ENCODE measurements around the gene MS4A1. TPM values are rescaled to one million over a fixed set of nuclear protein-coding genes. Genes with fewer than 3 reads are reported as not detected.
"Not testable (repeated sequence)": the region's sequence is repeated elsewhere in the genome, so short reads cannot be mapped to it uniquely, and the experiment has no call there.

The MS4A1 gene
- total RNA-seq, 1 donor from 2014 or later: not detected

DNA sequence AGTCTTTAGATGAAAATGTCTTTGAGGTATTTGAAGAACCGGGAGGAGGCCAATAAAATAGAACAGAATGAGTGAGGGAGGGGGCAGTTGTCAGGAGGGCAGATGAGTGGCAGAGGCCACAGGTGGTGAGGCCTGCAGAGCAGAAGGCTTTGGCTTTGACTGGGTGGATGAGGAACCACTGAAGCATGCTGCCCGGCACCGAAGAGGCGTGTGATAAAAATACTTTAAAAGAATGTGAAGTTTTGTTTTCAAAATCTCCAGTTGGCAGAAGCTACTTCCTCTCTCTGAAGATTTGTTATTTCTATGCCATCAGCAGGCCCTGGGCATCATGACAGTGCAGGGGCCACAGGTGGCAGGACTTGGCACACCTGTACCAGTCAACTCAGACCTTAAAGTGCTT is 43.2 kb downstream of the MS4A1 start:
- intact Hi-C loops (cut with DNase I): no loop called here
- DNase-seq (ENCODE audit: missing footprints): peak; percentile 55
- ATAC-seq: no peak

- ATAC-seq (no peak), DNase-seq (ENCODE audit: missing footprints) (no peak)
- intact Hi-C loops (cut with DNase I): no loop called here
Measured at GRCh38 chr11:60500276-60500910, 44.7 kb downstream of the MS4A1 start.

DNA sequence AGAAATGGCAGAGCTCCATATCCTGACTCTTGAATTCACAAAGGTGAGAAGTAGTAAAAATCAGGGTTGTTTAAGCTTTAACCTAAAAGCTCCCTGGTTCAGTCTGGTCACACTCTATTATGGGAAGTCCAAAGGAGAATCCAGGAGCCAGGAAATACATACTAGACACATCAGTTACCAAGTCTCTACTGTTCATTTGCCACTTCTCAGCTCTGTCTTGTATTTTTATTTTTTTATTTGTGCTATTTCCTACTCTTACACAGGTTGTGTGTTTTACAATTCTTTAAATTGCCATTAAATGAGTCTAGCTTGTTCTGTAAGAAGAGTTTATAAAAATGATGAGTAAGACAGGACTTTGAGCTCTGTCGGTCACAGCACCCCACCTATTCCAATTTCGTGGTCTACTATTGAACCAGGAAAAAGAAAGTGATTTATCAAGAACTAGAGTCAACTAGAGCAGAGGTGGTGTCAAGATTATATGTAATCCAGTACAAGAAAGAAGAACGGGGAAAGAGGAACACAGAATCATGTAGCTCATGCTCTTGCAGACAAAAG is 46.7 kb downstream of the MS4A1 start:
- DNase-seq (ENCODE audit: missing footprints) (no peak), ATAC-seq (no peak)
- intact Hi-C loops (cut with DNase I): no loop called here

GRCh38 chr11:60504219-60504905 is 48.7 kb downstream of the MS4A1 start:
- intact Hi-C loops (cut with DNase I): no loop called here
- DNase-seq (ENCODE audit: missing footprints): no peak
- no peak for ATAC-seq

DNA sequence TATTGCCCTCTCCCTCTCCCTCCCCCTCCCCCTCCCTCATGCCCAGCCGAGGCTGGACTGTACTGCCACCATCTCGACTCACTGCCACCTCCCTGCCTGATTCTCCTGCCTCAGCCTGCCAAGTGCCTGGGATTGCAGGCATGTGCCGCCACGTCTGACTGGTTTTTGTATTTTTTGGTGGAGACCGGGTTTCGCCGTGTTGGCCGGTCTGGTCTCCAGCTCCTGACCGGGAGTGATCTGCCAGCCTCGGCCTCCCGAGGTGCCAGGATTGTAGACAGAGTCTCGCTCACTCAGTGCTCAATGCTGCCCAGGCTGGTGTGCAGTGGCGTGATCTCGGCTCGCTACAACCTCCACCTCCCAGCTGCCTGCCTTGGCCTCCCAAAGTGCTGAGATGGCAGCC is 54.0 kb downstream of the MS4A1 start:
- intact Hi-C loops (cut with DNase I); DNase-seq (ENCODE audit: missing footprints); ATAC-seq: not testable (repeated sequence)

DNA sequence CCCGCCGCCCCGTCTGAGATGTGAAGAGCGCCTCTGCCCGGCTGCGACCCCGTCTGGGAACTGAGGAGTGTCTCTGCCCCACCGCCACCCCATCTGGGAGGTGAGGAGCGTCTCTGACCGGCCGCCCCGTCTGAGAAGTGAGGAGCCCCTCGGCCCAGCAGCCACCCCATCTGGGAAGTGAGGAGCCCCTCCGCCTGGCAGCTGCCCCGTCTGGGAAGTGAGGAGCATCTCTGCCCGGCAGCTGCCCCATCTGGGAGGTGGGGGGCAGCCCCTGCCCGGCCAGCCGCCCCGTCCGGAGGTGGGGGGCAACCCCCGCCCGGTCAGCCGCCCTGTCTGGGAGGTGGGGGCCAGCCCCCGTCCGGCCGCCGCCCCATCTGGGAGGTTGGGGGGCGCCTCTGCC is 54.6 kb downstream of the MS4A1 start:
- intact Hi-C loops (cut with DNase I); ATAC-seq; DNase-seq (ENCODE audit: missing footprints): not testable (repeated sequence)

DNA sequence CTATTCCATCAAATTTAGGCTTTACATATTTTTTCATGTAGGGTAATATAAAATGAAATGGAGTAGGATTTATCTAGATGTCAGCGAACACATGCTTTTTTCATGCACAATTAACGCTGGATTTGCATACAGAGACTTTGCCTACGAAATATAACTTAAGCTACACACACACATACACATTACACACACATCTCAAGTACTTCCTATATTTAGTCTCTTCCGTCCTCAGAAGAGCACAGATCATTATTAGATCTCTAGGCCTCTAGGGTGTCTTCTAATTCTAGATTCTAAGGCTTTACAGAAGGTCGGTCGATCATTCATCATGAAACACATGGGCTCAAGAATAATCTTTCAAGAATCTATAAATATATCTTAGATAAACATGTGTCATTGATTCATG is 55.7 kb downstream of the MS4A1 start:
- intact Hi-C loops (cut with DNase I): no loop called here

DNA sequence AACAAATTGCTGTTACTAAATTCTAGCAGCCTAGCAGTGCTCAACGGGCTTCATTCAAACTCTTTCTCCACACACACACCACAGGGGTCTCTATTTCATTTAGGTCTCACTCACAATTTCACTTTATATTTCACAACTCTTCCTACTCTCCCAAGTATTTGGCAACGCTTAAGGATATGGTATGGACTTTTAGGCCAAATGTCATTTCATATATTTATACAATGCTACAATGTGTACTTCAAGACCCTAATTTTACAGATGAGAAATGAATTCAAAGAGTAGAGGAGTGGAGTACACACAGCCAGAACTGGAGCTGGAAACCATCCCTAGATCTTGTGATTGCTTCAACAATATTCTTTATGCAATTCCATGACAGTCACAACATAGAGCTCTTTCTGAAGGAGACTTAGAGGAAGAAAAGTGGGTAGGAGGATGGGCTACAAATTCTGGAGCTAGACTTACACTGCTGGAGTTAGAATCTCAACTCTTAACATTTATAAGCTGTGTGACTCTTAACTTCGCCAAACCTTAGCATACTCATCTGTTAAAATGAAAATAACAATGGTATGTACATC is 57.1 kb downstream of the MS4A1 start:
- intact Hi-C loops (cut with DNase I): no loop called here
- DNase-seq (ENCODE audit: missing footprints) (no peak), ATAC-seq (no peak)

More for the DNA sequence above, 55.7 kb downstream of the MS4A1 start:
- no peak for DNase-seq (ENCODE audit: missing footprints)
- ATAC-seq: no peak

GRCh38 chr11:60513496-60514460 is 58.1 kb downstream of the MS4A1 start:
- intact Hi-C loops (cut with DNase I): no loop called here
- ATAC-seq: no peak
- no peak for DNase-seq (ENCODE audit: missing footprints)

- ATAC-seq: no peak
- DNase-seq (ENCODE audit: missing footprints): peak; percentile 73
- intact Hi-C loops (cut with DNase I): no loop called here
Measured at GRCh38 chr11:60515144-60515855, 59.7 kb downstream of the MS4A1 start, which contains the start of gene MS4A13. Gene MS4A13 (plus strand): TSS chr11:60515392. CDS start chr11:60518084, 2,692 bp downstream.

Other genes starting within 250 kb of the MS4A1 start
- 1.3 TPM for gene MS4A4E, start 212.7 kb upstream of the MS4A1 start, total RNA-seq
- 23.8 TPM for gene MS4A4A, start 175.2 kb upstream of the MS4A1 start, total RNA-seq
- not detected for gene MS4A6E, start 128.6 kb upstream of the MS4A1 start, total RNA-seq
- gene MS4A7, start 77.3 kb upstream of the MS4A1 start, total RNA-seq: 14.5 TPM
- 1.0 TPM for gene MS4A14, start 59.4 kb upstream of the MS4A1 start, total RNA-seq
- not detected for gene MS4A5, start 26.3 kb upstream of the MS4A1 start, total RNA-seq
- not detected for gene MS4A12, start 36.9 kb downstream of the MS4A1 start, total RNA-seq
- gene MS4A13, start 59.5 kb downstream of the MS4A1 start, total RNA-seq: not detected
- not detected for gene MS4A8, start 243.8 kb downstream of the MS4A1 start, total RNA-seq

Data from Right ventricle myocardium inferior (tissue), 1 donor.